NCI-H2196 treated with DMSO at 0.1 percent for 48 hours (cell line): ENCODE measurements around the gene ERBB4.
"Not testable (repeated sequence)": the region's sequence is repeated elsewhere in the genome, so short reads cannot be mapped to it uniquely, and the experiment has no call there.

Experiments
- DNase-seq: peaks from one replicate; lab custom pipeline; 2025; ENCODE audit not compliant: unreplicated experiment; lab: John Stamatoyannopoulos, UW

The ERBB4 gene

DNA sequence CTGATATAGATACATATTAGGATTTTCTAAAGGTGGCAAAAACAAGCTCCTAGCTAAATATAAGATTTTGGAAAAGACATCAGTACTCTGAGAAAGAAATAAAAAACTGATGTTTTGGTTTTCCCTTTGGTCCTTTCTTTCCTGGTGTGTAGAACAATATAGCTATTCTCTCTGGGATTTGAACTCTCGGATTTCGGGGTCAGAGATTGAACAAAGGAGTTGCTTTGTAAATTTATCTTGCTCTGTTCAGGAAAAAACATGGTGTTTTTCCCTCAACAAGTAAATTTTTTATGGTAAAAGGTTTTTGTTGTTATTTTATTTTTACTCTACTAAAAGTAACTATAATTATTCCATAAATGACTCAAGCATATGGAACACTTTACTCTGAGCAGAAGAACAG is 889.3 kb downstream of the ERBB4 start:
- DNase-seq = no peak

GRCh38 chr2:211631503-211631902 is 907.1 kb downstream of the ERBB4 start:
- no peak for DNase-seq

DNA sequence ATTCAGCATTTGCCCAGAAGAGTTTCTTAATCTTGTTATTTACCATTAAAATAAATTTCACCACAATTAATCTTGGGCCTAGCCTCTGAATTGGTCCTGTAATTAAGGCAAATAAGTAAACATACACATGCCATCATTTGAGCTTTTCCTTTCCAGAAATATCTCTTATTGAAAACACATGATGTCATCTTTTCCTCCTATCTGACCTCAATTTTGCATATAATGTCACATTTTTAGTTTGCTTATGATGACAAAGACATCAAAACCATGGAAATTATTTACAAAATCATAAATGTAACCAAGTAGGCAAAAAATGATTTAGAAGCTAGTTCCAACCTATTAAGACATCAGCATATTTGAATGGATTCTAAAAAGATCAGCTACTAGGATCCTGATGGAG is 915.5 kb downstream of the ERBB4 start:
- no peak for DNase-seq

DNA sequence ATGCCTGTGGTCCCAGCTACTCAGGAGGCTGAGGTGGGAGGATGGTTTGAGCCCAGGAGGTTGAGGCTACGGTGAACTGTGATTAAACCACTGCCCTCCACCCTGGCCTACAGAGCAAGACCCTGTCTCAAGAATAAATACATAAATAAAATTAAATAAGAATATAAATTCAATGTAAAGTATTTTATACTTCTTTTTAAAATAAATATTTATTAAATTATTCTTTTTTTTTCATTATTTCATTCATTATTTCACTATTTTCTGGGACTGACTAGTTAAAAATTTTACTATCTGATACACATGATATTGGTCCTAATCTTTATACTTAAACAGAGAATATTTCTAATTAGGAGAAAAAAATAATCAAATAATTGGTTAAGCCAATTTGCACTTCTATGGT is 917.6 kb downstream of the ERBB4 start:
- no peak for DNase-seq

DNA sequence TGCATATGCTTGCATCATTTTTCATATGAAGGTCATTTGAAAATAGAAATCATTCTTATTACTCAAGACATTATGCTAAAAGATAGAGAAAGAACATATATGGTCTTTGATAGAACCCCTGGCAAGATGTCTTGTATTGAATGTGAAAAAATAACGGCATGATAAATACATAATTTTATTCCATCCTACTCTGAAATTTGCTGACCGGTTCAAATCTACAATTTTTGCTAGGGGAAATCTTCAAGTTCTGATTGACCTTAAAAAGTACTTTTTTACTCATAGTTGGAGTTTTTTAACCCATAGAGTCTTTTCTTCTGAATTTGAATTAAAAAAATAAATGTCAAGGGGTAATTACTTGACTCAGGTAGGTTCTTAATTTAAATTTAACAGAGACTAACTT is 920.8 kb downstream of the ERBB4 start:
- no peak for DNase-seq

DNA sequence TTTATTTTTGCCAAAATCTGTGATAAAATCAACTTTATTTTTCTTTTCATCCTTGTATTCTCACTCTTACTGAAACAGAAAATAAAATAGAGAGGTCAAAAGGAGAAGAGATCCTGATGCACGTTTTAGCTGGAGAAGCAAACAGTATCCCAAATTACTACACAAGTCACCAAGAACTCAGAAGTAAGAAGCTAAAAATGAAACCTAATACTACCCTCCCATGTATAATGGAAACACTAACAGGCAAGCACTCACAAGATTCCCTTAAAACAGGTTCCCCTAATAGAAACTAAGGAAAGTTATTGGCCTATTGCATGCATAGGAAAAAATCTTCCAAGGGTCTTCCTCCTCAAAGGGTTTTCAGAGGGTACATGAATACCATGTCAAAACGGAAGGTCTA is 927.0 kb downstream of the ERBB4 start:
- no peak for DNase-seq

DNA sequence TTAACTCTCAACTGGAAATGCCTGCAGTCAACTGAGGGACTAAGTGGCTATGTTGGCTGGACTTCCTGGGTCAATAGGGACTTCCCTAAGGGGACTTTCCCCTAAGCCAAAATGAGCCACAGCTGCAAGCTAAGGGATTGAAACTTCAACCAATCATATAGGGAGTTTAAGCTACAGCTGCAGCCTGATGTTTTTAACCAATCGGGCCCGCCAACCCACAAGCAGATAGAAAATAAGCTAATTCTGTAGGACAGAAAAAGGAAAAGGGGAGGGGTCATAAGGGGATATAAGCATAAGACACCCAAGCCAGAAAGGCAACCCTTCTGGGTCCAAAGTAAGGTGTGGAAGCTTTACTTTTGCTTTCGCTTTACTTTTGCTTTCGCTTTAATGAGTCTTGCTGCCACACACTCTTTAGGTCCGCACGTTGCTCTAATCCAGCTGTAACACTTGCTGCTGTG is 927.5 kb downstream of the ERBB4 start:
- DNase-seq = no peak

GRCh38 chr2:211609127-211609526 is 929.5 kb downstream of the ERBB4 start:
- no peak for DNase-seq

DNA sequence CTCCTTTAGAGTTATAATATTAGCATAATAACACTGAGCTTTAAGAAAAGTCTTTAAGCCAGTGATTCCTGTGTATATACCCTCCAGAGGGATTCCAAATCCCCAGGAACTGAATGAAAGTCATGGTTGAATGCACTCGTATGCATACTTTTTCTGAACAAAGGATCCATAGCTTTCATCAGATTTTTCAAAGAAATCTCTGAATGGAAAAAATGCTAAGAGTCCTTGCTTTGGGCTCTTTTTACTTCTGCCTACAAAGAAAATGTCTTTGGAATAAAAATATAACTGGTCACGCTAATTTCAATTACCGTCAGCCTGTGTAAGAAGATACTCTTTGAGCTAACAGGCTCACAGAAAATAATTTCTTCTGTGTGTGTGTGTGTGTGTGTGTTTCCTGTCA is 939.5 kb downstream of the ERBB4 start:
- no peak for DNase-seq

DNA sequence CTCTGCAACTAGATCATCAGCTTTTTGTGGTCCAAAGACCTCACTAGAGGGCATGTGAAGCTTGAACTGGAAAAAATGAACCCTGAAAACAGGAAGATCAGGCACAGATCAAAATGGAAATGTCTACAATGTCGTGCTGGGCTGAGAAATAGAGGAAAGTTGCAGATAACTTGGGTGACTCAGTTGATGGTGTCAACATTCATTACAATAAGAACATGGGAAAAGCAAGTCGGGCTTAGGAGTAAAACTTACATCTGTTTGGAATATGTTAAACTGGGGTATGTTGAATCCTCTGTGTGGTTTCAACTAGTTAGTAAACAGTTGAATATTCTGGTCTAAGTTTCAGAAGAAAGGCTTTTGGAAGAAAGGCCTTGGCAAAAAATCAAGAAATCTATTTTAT is 940.4 kb downstream of the ERBB4 start:
- DNase-seq = no peak

GRCh38 chr2:211592006-211592405 is 946.6 kb downstream of the ERBB4 start:
- DNase-seq = not testable (repeated sequence)

- DNase-seq = no peak
Measured at GRCh38 chr2:211591426-211591825, 947.2 kb downstream of the ERBB4 start.

GRCh38 chr2:211568439-211568838 is 970.2 kb downstream of the ERBB4 start:
- DNase-seq = no peak

DNA sequence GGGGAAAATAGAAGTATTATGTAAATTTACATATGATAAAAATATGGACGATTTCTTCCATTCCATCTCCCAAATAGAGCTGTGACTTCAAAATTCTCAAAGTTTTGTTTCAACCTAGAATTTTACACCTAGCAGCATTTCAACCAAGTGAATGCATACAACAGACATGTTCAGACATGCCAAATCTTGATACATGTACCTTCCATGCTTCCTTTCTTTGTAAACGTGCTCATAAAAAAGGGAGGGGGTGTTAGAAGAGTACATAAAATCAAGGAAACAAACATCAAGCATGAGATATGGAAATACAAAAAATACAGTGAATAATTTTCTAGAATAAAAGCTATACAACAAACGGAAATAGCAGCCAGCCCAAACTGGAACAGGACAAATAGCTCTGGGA is 974.2 kb downstream of the ERBB4 start:
- no peak for DNase-seq

DNA sequence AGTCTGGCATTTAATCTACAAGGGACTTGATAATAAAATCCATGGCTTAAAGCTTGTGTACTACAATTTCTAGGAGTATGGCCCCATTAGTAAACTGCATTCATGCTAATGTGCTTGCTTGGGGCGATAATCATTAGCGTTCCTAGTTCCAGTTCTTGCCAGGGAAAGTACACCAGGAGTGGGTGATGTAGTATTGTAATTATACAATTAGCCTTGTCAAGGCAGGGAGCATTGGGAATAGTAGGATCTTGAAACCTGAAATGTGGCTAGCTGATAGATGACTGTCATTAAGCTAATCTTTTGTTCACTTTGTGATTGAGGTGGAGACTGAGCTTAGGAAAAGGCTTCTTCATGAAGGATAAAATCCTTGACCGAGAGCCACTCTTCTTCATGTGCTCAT is 993.0 kb downstream of the ERBB4 start:
- DNase-seq = no peak

- DNase-seq = no peak
Measured at GRCh38 chr2:211534632-211535031, 1004.0 kb downstream of the ERBB4 start.

- DNase-seq = not testable (repeated sequence)
Measured at GRCh38 chr2:211524248-211524647, 1014.4 kb downstream of the ERBB4 start.

DNA sequence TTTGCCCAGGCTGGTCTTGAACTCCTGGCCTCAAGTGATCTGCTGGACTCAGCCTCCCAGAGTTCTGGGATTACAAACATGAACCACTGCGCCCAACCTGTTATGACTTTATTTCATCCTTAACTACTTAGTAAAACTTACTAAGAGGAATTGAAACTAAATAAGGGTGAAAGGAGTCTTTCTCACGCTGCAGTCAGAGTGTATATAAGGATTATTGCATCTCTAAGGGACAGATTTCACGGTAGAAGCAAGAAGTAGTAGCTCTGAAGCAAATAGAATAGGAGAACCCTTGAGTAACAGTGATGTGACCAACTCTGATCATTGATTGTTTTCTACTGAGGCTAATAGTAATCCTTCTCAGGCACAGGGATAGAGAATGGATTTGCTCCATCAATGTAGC is 1022.1 kb downstream of the ERBB4 start:
- DNase-seq = no peak

- no peak for DNase-seq
Measured at GRCh38 chr2:211514049-211514448, 1024.6 kb downstream of the ERBB4 start.

DNA sequence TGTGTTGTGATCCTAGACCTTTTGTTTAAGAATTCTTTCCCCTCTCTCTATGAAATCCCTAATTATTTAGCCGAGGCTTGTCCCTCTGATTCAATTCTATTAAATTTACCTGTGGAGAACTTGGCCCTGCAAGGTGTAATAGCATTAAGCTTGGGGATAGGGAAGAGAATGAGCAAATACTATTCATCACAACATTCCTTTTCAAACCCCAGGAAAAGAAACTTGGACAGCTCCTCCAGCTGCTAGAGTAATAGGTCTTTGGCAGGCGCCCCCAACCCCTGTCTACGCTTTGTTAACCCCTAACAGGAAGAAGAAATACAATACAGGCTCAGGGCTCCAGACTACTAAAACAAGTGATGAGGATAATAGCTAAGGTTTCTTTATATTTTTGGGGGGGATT is 1025.2 kb downstream of the ERBB4 start:
- no peak for DNase-seq

DNA sequence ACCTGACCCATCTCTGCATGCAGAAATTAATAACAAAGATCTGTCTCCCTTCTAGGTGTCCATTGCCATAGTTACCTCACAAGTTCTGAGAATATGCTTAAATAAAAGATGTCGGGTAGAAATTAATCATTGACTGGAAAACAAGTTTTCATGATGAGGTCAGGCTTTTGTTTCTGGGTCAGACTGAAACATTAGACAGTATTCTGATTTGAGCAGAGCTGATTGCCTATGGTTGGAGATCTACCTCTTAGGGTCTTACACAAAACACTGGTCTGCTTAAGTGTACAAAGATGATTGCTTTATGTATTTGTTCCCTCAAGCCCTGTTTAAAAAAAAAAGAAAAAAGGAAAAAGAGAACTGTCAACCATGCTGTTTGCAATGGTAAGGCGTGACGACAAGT is 1025.8 kb downstream of the ERBB4 start:
- DNase-seq = no peak

DNA sequence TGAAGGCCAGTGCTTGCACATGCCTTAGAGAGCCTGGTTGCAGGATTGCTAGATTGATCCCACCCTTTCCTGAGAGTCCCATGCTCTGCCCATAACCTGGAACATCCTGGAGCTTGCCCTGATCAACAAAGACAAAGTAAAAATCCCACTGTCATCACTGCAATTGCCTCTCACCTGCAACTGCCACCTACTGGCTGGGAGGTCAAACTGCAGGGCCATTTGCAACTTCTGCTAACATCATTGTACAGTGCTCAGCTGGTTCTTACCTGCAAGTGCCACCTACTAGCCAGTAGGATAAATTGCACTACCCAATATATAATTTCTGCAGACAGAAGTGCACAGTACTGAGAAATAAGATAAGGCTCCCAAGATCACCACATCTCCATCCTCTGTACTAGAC is 1034.7 kb downstream of the ERBB4 start:
- DNase-seq = no peak

GRCh38 chr2:211503198-211503597 is 1035.4 kb downstream of the ERBB4 start:
- no peak for DNase-seq
